ENCODE results near the gene HIP1. TPM values are rescaled to one million over a fixed set of nuclear protein-coding genes. Genes with fewer than 3 reads are reported as not detected.
"Not testable (repeated sequence)": the region's sequence is repeated elsewhere in the genome, so short reads cannot be mapped to it uniquely, and the experiment has no call there.

The HIP1 gene
- total RNA-seq, 1 donor from 2014 or later: 22.0 TPM

- peak; percentile 63 for DNase-seq (ENCODE audit: low read depth)
Measured at GRCh38 chr7:75716992-75717626, 21.6 kb downstream of the HIP1 start.

- no peak for DNase-seq (ENCODE audit: low read depth)
Measured at GRCh38 chr7:75715864-75716263, 22.9 kb downstream of the HIP1 start.

DNA sequence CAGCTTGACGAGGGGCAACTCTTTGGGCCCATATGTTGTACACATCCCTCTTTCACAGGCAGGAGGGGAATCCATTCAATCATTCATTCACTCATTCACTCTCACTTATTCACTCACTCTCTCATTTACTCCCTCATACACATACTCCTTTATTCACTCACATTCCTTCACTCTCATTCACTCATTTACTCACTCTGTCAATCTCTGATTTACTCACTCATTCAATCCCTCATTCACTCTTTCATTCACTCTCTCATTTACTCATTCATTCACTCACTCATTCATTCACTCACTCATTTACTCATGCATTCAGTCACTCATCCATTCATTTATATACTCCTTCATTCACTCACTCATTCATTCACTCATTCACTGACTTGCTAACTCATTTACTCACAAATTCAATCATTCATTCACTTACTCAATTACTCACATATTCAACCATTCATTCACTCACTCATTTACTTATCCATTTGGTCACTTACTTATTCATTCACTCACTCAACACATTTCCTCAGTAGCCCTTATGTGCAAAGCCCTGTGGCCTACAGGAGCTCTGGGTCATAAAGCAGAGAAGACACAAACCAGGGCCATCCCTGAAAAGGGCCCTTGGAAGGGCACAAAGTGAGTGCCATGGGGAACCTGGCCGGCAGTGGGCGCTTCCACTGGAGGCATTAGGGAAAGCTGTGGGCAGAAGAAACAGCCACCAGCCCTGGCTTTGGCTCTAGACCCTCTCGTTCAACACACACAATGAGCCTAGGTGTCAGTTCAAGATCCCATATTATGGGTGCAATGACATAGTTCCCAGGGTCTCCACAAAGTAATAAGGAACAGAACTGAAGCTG lies 26.0 kb downstream of the HIP1 start:
- no peak for DNase-seq (ENCODE audit: low read depth)

DNA sequence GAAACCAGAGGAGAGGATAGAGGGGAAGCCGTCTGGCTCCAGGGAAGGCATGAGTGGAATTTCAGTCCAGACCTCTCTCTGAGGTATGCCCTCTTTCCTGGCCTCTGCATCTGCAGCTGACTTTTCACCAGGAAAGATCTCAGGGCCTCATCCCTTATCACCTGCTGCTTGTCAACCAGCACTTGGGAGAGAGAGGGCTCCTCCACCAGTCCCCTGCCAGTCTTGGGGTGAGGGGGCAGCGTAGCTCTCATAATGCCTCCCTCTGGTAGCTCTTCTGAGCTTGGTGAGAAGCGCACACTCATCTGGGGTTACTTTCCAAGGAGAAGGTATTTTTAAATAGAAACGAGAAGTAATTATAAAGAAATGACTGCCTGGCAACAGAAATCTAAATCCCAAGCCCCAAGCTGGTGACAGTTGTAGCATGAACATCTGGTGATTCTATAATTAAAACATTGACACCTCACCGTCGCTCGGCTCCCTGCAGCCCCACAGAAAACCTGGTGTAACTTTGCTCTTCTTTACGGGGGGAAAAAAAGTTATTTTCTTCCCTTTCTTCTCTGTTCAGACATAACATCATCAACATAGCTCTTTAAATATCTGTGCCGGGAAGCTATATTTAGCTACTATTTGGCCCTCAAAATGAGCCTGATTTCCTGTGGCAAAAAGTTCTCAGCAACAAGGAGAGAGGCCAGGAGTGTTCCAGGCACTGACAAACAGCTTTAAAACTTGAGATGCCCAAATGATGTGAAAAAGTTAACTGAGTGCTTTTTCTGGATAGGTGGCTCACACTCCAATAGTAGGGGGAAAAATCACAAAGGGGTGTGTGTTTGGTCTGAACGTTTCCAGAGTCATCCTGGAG lies 26.9 kb downstream of the HIP1 start:
- no peak for DNase-seq (ENCODE audit: low read depth)

- DNase-seq (ENCODE audit: low read depth): peak; percentile 50
Measured at GRCh38 chr7:75711076-75711475, 27.7 kb downstream of the HIP1 start.

- DNase-seq (ENCODE audit: low read depth): no peak
Measured at GRCh38 chr7:75704928-75705327, 33.8 kb downstream of the HIP1 start.

GRCh38 chr7:75702515-75702914 lies 36.2 kb downstream of the HIP1 start:
- DNase-seq (ENCODE audit: low read depth): no peak

DNA sequence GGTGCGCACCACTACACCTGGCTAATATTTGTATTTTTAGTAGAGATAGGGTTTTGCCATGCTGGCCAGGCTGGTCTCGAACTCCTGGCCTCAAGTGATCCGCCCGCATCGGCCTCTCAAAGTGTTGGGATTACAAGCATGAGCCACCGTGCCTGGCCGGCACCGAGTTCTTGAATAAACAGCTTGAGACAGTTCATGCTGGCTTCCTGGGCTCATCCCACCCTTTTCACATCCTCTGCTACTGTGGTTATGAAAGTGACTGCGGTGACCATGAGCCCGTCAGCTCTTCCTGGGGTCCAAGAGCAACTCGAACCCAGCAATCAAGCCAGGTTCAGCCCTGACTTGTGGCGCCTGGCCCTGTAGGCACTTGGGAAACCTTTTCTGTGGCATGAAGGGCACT lies 38.7 kb downstream of the HIP1 start:
- DNase-seq (ENCODE audit: low read depth): no peak

GRCh38 chr7:75698358-75698757 lies 40.4 kb downstream of the HIP1 start:
- no peak for DNase-seq (ENCODE audit: low read depth)

GRCh38 chr7:75696263-75697037 lies 42.3 kb downstream of the HIP1 start:
- no peak for DNase-seq (ENCODE audit: low read depth)

DNA sequence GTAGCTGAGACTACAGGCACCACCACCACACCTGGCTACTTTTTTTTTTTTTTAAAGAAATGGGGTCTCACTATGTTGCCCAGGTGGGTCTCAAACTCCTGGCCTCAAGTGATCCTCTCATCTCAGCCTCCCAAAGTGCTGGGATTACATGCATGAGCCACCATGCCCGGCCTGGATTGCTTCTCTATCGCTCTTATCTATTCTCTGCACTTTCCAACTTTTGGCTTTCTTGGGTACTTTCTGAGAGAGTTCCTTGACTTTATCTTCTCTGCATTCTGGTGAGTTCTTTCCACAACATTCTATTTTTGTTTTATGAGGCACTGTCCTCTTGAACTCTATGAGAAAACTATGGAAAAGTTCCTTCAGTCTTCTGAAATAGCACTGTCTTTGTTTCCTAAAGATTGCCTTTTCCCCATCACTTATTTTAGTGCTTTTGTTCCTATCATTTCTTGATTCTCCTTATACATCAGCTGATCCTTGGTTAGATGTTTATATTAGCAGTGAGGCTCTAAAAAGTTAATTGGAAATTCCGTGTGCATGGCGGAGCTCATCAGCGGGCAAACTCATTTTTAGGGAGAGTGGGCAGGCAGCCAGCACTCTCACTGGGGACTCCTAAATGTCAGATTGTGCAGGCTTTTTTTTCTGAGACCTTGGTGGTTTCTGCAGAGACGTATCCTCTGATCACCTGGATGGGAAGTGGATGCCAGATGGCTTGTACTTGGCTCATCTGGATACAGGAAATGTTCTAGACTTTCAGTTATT lies 43.9 kb downstream of the HIP1 start:
- DNase-seq (ENCODE audit: low read depth): no peak

GRCh38 chr7:75693668-75694067 lies 45.1 kb downstream of the HIP1 start:
- not testable (repeated sequence) for DNase-seq (ENCODE audit: low read depth)

- DNase-seq (ENCODE audit: low read depth): peak; percentile 90
Measured at GRCh38 chr7:75691793-75692543, 46.8 kb downstream of the HIP1 start.

GRCh38 chr7:75690121-75690523 lies 48.6 kb downstream of the HIP1 start:
- no peak for DNase-seq (ENCODE audit: low read depth)

- no peak for DNase-seq (ENCODE audit: low read depth)
Measured at GRCh38 chr7:75689246-75690099, 49.3 kb downstream of the HIP1 start.

- no peak for DNase-seq (ENCODE audit: low read depth)
Measured at GRCh38 chr7:75688200-75689136, 50.3 kb downstream of the HIP1 start.

DNA sequence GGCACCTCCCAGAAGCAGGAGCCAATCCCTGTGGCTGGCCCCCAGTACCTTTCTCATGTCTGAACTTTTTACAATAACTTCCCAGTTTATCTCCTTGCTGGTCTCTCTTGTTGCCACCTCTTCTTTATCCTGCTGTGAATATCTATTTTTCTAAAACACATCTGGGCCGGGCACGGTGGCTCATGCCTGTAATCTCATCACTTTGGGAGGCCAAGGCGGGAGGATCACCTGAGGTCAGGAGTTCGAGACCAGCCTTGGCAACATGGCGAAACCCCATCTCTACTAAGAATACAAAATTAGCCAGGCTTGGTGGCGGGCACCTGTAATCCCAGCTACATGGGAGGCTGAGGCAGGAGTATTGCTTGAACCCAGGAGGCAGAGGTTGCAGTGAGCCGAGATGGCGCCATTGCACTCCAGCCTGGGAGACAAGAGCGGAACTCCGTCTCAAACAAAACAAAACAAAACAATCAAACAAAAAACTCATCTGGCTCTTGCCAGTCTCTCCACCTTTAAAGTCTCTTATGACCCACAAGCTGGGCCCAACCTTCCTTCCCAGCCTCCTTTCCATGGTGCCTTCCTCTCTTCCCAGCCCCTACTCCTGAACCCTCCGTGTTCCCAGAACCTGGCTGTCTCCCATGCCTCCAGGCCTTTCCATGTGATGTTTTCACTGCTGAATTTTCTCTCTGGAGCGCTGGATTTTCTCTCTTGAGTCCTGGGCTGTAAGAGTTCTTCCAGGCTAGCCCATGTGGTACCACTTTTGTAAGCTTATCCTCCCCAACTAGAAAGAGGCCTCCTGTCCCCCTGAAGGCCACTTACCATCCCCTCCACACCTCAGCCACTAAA lies 51.3 kb downstream of the HIP1 start:
- DNase-seq (ENCODE audit: low read depth): peak; percentile 22

All from renal cortical epithelial cell (primary cell).